Measurements from ENCODE around the gene SCML1.
A peak's percentile ranks its signal among the peaks of the same experiment; 100 is the strongest.
"Not testable (repeated sequence)": the region's sequence is repeated elsewhere in the genome, so short reads cannot be mapped to it uniquely, and the experiment has no call there.

Gene SCML1

DNA sequence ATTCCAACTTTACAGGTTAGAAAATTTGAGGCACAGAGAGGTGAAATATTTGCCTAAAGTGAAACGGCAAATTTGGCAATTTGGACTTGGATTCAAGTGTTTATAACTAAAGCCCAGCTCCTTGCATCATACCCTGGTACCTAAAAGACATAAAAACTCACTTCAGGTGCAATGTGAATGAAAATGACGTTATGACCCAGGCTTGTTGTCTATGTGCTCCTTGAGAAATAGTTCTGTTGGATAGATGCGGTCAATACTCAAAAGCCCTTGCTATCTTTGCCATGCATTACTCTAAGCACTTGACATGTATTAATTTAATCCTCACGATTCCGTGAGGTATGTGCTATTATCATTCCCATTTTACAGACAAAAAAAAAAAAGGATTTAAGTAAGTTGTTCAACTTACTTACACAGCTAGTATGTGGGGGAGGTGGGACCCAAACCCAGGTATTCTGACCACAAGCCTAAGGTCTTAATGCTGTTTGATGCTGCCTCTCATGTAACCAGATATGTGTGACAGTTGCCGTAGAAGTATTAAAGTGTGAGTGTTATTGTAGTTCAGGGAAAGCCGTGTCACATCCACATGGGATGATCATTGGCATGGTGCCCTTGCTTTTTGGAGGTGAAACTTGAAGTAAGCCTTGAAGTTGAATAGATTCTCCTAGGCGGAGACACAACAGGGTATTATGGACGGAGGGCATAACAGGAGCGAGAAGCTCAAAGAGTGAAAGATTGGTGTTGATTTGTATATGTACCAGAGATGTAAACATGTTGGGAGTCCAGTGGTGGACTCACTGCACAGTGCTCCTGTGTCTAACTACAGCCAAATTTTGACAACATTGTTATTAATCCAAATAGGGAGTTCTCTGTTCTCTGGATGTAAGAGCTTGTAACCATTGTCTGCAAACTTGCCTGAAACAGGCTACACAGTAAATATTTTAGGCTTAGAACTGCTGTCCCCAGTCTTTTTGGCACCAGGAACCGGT, 3.1 kb downstream of the SCML1 start:
- FAIRE-seq: no peak

DNA sequence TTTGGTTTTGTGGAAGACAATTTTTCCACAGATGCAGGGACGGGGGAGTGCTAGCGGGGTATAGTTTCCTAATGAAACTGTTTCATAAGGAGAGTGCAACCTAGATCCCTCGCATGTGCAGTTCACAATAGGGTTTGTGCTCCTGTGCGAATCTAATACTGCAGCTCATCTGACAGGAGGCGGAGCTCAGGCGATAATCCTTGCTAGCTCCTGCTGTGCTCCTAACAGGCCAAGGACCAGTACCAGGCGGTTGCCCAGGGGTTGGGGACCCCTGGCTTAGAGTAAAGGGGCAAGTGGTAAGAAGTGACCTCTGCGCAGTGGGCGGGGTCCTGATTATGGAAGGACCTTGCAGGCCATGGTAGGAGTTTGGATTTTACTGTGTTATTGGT, 3.8 kb downstream of the SCML1 start:
- no peak for FAIRE-seq

DNA sequence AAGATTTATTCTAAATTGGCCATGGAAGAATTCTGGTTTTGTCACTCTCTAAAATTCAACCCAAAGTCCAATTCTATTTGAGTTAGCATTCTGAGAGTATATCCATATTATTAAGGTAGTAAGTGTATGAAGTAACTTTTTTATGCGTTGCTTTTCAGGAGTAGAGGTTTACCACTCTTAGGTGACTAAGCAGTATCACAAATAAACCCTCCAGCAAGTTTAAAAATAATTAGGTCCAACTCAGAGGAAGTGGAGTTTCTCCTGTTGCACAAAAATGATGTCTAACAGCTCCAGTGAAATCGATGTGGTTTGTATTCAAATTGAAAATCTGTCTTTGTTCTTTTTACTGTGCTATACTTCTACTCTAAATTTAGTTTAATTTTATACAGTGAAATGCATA, 6.6 kb downstream of the SCML1 start:
- peak; percentile 53 for FAIRE-seq

DNA sequence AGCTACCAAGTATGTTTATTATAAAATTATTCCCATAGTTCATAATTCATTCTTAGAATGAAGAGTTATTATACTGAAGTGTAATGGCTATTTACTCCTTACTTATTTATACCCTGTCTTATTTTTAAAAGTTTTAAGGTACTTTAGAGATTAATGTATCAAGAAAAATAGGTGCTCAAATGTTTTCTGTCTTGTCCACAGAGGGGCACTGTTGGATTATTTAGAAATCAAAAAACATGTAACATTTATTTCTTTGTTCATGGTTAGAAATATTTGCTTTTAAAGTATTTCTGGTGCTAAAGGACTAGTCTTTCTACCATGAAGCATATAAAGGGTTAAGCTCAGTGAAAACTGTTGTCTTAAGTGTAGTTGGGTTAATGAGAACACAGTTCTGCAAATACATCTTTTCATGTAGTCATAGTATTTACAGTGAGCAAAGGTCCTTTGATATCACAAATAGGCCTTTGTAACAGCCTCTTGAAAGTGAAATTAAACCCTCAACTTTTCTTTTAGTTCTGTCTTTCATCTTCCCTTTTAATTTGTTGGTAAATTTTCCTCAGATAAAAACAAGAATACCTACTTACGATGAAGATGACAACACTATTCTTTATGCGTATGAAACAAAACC, 7.7 kb downstream of the SCML1 start:
- FAIRE-seq: peak; percentile 95

DNA sequence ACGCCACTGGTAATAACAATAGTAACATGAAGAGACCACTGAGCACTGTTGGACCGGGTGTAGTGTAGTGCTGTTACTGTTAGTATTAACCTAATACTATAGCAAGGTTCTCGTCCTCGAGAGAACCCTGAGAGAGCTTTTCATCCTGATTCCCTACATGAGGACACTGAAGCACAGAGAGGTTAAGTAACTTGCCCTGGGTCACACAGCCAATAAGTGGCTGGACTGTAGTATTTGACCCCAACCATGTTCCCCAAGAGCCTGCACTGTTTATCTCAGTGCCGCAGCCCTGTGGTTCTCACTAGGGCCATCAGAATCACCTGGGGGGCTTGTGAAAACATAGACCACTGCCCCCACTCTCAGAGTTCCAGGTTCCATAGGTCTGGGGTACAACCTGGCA, 10.4 kb downstream of the SCML1 start:
- FAIRE-seq: no peak

DNA sequence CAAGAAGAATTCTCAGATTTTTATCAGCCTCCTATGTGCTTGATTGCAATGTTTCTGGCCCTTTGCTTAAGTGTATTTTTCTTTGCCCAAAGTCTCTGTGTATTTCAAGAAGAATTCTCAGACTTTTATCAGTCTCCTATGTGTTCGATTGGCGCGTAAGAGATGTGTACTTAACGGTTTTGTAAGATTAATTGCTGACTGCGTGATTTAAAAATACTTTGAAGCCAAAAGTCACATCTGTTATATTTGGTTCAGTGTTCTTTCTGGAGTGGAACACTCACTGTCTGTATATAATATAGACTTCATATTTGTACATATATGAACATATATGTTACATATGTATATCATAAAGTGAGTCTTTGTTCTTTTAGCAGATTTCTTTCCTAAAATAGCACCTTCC, 11.4 kb downstream of the SCML1 start:
- FAIRE-seq: no peak

DNA sequence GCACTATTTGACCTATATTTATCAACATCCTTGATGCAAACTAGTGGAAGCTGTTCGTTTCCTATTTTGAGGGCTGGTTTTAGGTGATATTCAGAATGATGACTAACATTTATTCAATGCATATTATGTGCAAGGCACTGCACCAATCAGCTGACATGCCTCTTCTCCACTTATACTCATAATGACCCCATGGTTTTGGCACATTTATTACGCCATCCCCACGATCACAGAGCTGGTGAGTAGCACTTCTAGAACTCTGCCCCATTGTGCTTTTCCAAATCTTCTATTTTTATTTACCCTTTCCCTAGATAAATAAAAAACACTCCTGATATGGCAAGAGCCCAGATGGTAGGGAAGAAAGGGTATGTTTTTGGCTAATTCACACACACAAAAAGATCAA, 13.1 kb downstream of the SCML1 start:
- no peak for FAIRE-seq

DNA sequence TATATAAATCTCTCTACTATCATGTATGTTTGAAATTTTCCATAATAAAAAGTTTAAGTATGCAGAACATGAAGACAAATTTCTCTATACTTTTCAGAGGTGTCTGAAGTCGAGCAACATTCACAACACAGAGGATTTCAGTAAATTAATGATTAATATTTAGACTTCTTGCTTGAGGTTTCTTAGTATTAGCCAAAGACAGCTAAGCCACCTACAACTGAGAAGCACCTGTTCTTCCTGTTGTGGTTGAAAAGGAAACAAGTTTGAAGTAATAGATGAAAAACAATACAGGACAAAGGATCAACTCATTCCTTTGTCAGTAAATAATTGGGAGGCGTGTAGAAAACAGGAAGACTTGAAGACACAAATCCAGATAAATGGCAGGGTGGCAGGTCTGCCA, 21.1 kb downstream of the SCML1 start:
- peak; percentile 21 for FAIRE-seq

DNA sequence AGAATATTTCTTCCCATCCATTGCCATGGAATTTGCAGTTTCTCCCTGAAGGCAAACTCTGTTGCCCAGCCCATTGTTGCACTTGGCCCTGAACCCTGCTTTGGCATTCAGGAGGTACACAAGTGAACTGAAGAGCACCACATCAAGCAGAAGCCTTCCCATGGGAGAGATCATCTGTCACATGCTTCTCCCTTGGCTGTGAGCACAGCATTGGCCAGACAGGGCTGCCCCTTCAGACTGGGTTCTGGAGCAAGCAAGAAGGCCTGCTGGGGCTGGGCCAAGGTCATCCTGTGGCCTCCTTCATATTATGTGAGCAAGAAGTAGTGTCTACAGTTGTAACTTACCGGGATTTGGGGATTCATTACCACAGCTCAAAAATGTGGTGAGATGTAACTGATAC, 22.7 kb downstream of the SCML1 start:
- no peak for FAIRE-seq

DNA sequence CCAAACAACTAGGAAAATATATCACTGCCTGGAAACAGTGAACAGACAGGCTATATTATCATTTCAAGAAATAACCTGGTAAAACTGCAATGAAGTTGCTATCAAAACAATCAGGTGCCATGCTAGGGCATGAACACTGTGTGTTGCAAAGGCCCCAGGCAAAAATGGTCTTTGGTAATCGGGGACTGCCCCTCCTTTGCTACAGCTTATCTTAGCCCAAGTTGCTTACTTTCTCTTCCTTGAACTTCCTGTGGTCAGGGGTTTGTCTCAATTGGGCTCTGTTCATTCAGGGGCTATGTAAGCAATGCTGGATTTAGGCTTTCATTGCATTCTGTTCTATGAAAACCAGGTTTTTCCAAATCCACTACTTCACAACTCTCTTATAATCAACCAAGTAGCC, 30.4 kb downstream of the SCML1 start:
- FAIRE-seq: no peak

DNA sequence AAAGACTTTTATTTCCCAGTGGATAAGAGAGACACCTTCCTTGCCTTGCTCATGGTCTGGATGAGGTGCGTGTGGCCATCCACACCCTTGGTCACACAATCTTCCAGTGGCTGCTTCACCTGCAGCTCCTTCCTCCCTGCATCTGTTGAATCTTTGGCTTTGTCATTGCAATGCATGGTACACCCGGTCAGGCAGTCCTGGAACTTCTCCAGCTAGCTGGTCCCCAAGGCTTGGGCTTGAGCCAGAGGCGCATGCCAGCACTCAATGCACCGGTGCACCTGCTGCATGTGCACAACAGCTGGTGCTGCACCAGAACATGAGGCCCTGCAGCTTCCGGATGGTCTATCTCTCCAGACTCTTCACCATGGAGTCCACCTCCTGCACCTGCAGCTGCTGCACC, 31.7 kb downstream of the SCML1 start:
- FAIRE-seq: no peak

DNA sequence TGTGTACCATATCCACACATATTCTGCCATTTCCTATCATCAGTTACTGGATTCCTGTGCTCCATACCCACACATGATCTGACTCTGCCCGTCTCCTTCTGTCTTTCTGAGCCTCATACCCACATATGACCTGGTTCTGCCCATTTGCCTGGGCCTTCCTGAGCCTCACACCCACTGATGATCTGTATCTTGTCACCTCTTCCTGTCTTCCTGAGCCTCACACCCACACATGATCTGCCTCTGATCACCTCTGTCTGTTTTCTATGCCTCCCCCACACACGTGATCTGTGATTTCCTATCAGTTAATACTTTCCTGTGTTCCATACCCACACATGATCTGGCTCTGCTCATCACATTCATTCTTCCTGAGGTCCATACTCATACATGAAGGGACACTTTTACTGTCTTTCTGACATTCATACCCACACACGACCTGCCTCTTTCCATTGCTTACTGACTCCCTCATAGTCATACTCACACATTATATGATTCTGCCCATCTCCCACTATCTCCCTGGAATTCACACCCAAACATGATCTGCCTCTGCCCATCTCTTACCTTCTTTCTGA, 32.5 kb downstream of the SCML1 start:
- no peak for FAIRE-seq

DNA sequence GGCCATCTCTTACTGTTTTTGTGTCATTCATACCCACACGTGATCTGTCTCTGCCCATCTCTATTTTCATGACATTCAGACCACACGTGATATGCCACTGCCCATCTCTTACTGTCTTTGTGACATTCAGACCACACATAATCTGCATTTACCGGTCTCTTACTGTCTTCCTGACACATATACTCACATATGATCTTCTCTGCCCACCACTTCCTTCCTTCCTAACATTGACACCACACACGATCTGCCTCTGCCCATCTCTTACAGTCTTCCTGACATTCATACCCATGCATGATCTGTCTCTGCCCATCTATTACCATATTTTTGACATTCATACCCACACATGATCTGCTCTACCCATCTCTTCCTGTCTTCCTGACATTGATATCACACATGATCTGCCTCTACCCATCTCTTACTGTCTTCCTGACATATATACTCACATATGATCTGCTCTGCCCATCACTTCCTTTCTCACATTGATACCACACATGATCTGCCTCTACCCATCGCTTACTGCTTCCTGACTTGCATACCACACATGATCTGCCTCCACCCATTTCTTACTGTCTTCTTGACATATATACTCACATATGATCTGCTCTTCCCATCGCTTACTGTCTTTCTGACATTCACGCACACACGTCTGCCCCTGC, 36.1 kb downstream of the SCML1 start:
- FAIRE-seq: no peak

DNA sequence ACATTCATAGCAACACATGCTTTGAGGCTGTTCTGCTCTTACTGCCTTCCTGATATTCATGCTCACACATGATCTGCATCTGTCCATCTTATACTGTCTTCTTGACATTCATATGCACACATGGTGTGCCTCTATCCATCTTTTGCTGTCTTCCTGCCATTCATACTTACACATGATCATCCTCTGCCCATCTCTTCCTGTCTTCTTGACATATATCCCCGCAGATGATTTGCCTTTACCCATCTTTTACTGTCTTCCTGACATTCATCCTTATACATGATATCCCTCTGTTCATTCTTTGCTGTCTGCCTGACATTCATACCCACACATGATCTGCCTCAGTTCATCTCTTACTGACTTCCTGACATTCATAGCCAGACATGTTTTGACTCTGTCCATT, 36.8 kb downstream of the SCML1 start:
- no peak for FAIRE-seq

DNA sequence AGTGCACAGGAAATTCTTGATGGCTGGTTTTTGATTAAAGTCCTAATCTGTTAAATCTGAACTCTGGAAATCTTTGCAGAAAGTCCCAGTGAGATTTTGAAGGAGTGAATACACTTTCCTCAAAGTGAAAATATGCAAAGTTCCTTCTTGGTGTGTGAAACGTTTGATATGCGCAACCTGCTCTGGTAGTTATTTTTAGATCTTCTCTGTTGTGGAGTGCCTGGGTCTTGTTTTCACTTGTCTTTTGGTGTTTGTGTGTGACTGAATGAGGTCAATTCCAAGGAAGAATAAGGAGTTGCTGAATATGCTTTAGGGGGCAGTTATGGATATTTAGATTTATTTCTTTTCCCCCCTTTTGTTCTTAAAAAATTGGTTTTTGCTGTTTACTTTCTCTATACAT, 41.7 kb downstream of the SCML1 start:
- no peak for FAIRE-seq

DNA sequence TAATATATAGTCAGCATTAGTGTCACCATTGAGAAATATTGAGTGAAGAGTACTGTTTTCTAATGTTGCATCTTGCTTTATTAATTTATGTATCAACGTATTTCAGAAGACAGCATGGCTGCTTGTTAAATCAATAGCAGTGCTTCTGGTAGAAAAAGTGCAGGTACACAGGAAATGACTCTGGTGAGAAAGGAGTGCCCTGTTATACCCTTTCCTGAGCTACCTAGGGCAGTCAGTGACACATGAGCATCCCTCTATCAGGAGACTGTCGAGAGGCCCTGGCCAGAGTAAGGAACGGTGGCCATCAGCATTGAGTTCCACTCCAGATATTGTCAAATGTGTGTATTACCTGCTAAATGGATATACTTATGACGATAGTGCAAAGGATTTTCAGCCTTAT, 42.1 kb downstream of the SCML1 start:
- FAIRE-seq: no peak

DNA sequence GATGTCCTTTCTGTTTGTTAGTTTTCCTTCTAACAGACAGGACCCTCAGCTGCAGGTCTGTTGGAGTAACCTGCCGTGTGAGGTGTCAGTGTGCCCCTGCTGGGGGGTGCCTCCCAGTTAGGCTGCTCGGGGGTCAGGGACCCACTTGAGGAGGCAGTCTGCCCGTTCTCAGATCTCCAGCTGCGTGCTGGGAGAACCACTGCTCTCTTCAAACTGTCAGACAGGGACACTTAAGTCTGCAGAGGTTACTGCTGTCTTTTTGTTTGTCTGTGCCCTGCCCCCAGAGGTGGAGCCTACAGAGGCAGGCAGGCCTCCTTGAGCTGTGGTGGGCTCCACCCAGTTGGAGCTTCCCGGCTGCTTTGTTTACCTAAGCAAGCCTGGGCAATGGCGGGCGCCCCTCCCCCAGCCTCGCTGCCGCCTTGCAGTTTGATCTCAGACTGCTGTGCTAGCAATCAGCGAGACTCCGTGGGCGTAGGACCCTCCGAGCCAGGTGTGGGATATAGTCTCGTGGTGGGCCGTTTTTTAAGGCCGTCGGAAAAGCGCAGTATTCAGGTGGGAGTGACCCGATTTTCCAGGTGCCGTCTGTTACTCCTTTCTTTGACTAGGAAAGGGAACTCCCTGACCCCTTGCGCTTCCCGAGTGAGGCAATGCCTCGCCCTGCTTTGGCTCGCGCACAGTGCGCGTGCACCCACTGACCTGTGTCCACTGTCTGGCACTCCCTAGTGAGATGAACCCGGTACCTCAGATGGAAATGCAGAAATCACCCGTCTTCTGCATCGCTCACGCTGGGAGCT, 49.5 kb downstream of the SCML1 start:
- FAIRE-seq: not testable (repeated sequence)

DNA sequence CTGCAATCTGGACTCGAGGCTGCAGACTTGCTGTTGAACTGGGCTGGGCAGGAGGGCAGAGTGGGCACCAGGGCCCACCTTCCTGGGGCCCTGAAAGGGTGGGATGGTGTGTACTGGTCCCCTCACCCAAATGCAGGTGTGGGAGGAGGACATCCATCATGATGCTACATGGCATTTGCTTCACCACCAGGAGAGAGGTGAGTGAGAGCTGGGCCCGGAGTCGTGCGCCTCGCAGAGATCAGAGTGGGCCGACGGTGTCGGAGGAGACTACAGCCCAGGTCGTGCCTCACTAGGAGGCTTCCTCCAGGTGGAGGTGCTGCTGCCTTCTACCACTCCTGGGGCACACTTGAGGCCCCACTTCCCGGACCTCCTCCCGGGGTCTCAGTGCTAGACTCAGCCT, 50.3 kb downstream of the SCML1 start:
- FAIRE-seq: no peak

DNA sequence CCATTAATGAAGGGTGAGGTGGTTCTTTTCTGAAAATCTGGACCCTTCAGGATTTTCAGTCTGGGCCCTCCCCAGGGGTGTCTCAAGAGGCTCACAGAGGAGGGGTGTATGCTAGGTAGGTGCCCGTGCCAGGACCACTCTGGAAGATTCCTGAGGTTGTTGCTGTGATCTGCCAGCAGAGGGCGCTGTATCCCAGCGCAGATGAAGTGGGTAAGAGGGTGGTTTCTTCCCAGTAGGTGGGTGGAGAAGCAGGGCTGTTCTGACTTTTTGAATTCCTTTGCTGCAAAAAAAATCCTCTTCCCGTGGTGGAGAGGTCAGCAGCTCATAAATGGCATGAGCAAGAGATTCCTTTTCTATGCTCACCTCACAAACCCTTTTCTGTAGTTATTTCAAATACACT, 51.1 kb downstream of the SCML1 start:
- no peak for FAIRE-seq

DNA sequence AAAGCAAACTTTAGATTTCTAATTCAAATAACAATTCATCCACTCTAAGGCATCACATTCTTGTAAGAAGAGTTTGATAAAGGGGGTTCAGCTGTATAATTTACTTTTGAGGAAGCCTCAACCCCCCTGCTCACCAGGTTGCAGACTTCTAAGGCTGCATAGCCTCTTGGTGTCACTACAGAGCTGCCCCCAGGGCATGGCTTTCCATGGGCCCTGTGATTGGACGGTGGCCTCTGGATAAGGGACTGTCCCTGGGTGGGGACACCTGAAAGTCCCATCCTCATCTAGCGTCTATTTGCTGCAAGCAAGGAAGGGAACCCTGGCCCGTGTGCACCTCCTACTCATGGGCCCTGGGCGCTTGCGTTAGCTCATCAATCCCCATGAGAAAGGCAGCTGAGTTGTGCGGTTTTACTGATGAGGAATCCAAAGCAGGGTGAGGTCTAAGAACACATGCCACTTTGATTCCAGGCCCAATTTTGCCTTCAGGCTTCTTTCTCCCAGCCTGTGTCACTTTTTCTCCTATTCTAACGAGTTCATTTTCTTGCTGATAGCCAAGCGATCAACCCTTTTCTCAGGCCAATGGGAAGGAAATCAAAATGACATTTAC, 51.8 kb downstream of the SCML1 start:
- FAIRE-seq: no peak

DNA sequence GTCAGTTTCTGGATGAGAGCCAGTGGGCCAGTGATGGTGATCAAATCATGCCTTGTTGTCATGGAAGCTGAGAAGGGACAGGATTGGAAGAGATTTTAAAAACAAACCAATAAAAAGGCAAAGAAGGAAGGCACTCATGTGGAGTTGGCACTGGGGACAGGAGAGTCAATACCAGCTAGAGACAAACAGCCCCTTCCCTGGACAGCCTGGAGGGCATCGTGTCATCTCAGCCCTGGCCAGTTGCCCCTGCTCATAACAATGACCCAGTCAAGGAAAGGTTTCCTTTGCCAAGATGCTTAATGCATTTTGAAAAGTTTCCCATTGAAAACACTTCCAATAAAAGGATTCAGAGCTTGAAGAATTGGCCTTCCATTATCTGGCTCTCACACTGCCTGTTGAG, 55.5 kb downstream of the SCML1 start:
- FAIRE-seq: no peak

DNA sequence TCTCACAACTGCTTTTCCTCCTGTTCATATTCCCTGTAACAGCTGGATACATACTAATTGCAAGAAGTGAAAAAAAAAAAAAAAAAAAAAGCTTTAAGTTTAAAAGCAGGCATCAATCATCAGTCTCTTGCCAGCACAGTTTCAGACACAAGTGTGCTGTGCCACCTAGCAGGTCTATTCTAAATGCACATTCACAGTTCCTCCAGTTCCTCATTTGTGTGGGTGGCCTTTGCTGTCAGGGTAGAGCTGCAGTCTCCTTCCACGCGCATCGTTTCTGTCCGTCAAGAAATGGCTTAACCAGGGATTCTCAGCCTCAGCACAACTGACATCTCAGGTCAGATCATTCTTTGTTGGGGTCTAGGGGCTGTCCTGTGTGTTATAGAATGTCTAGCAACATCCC, 61.6 kb downstream of the SCML1 start:
- FAIRE-seq: no peak
